RCC 7860 (cell line): Measurements from ENCODE around the gene NDNF.

ENCODE experiments used
- DNase-seq: peaks from one replicate; pipeline ENCODE4 v3.0.0-alpha.2; 2015; ENCODE audit warnings: low spot score
- FAIRE-seq: peaks from 2 replicates; lab custom pipeline; 2012; peaks lifted over from hg19 to GRCh38; lab: Jason Lieb, UNC

NDNF gene

DNA sequence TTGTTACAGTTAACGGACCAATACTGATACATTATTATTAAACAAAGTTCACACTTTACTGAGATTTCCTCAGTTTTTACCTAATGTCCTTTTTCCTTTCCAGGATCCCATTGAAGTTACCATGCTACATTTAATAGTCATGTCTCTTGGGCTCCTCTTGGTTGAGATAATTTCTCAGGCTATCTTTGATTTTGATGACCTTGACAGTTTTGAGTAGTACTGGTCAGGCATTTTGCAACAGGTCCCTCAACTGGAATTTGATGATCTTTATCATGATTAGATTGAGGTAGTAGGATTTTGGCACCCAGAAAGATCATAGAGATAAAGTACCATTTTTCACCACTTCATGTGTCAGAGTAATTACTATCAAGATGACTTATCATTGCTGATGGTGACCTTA is 53.8 kb downstream of the NDNF start:
- DNase-seq = no peak
- FAIRE-seq = no peak

- no peak for FAIRE-seq
- no peak for DNase-seq
Observed at GRCh38 chr4:121016611-121017010, 55.7 kb downstream of the NDNF start.

GRCh38 chr4:121015421-121015820 is 56.9 kb downstream of the NDNF start:
- DNase-seq = no peak
- FAIRE-seq = no peak

DNA sequence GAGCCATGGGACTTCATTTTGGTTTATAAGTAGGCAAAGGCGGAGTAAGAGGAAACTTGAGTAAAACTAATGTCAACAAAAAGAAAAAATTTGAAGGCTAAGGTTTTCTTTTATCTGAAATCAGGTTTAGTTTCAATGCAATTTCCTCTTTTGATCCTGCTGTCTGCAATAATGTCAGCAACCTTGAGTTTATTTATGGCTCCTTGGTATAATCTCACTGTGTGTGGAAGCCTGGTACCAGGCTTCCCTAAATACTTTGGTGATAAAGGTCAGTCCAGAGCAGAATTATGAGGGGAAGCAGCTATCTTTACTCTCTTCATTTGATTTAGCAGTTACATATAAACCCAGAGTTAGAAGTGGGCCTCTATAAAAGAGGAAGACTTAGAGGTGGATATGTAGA is 57.8 kb downstream of the NDNF start:
- DNase-seq (no peak), FAIRE-seq (no peak)

- FAIRE-seq = no peak
Observed at GRCh38 chr4:121011780-121012340, 60.5 kb downstream of the NDNF start.

GRCh38 chr4:121011138-121011537 is 61.2 kb downstream of the NDNF start:
- DNase-seq (no peak), FAIRE-seq (no peak)

More at GRCh38 chr4:121011780-121012340, 60.5 kb downstream of the NDNF start:
- DNase-seq = no peak

GRCh38 chr4:121009578-121010478 is 62.5 kb downstream of the NDNF start:
- DNase-seq = no peak
- FAIRE-seq = no peak

- DNase-seq = no peak
- FAIRE-seq = no peak
Observed at GRCh38 chr4:121007660-121008059, 64.7 kb downstream of the NDNF start.

- FAIRE-seq (no peak), DNase-seq (no peak)
Observed at GRCh38 chr4:121003863-121004262, 68.5 kb downstream of the NDNF start.

DNA sequence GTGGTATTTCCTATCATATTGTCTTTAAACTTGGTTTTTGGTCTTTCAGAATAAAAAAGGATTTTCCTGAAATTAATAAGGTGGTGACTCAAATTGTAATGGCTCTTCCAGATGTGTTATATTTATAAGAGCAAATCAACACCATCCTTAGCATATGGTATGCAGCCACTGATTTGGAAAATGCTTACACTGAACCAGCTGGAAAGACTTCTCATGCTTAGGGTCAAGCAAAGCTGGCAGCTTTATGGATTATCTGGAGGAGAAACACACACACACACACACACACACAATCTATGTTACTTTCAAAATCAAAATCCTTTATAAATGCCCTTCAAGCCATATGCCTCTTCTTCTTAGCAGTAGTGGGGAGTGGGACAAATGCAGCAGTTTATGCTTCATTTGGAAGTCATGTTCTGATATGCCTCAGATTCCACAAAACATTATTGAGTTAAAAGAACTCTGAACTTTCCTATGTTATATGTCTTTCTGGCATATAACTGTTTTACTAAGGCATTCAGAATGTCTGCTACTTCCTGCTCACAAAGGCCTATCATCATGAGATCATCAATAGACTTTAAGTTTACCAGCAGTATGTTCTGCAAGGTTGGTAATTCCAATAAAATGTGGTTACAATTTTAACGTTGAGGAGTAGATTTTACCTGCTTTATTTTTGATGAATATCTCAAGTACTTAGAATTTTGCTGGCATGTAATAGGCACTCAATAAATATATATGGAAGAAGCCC is 76.9 kb downstream of the NDNF start:
- DNase-seq = no peak
- no peak for FAIRE-seq

DNA sequence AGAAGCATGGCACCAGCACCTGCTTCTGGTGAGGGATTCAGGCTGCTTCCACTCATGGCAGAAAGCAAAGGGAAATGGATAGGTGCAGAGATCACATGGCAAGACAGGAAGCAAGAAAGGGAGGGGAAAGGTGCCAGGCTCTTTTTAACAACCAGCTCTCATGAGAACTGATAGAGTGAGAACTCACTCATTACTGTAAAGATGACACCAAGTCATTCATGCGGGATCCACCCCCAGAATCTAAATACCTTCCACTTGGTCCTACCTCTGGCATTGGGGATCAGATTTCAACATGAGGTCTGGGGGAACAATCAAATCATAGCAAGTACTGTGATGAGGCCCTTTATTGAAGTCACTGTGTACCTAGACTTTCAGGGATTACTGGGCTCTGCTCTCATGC is 77.8 kb downstream of the NDNF start:
- no peak for DNase-seq
- FAIRE-seq = no peak

- FAIRE-seq (no peak), DNase-seq (no peak)
Observed at GRCh38 chr4:120991885-120992284, 80.5 kb downstream of the NDNF start.

DNA sequence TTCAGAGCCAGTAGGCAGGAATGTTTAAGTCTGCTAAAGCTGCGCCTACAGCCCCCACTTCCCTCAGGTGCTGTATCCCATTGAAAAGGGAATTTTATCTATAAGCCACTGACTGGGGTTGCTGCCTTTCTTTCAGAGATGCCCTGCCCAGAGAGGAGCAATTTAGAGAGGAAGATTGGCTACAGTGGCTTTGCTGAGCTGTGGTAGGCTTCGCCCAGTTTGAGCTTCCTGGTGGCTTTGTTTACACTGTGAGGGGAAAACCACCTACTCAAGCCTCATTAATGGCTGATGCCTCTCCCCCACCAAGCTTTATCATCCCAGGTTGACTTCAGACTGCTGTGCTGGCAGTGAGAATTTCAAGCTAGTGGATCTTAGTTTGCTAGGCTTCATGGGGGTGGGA is 82.1 kb downstream of the NDNF start:
- FAIRE-seq = no peak
- DNase-seq = no peak
